ENCODE results near the gene GTPBP2.

Gene GTPBP2

DNA sequence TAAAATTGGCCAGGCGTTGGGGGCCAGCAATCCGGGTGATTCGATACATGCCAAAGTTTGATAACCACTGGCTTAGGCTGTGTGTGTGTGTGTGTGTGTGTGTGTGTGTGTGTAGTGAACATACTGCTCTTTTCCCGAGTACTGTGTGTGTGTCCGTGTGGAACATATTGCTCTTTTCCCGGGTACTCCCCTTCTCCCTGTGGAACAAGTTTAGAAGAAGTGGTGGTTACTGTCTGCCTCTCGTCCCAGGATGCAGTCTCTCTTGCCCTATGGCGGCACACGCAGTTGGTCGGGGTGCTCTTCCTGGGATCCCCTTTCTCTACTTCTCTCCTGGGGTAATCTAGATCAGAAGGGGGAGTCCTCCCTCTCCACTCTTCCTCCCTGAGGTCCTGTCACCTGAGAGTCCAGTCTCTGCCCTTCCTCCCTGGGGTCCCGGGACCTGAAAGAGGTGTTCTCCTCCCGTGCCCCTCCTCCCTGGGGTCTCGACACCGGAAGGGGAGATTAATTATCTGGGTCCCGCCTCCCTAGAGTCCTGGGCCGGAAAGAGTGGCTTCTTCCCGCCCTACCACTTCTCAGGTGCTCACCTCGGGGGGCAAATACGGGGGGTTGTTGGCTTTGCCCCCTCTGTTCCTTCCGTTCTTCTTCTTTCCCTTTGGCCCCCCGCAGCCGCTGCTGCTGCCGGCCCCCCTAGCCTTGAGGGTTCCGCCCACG, 516 bp downstream of the GTPBP2 start (continued):
- TF ChIP-seq ZNF558 (tag by site-specific recombination; IDR thresholded peaks at IDR 0.05) = no peak
- no peak for TF ChIP-seq REPIN1 (tag by site-specific recombination; IDR thresholded peaks at IDR 0.05; ENCODE audit: low read depth)
- no peak for TF ChIP-seq ZNF792 (tag by site-specific recombination; IDR thresholded peaks at IDR 0.05)
- no peak for TF ChIP-seq TCF7L2 (IDR thresholded peaks at IDR 0.05; ENCODE audit: borderline replicate concordance, low read depth, low read length)
- no peak for TF ChIP-seq ZNF426 (tag by site-specific recombination; IDR thresholded peaks at IDR 0.05)
- no peak for TF ChIP-seq PRDM1 (tag by site-specific recombination; IDR thresholded peaks at IDR 0.05)
- TF ChIP-seq ZNF555 (tag by site-specific recombination; conservative IDR thresholded peaks at IDR 0.05) = no peak
- TF ChIP-seq ZNF785 (tag by site-specific recombination; IDR thresholded peaks at IDR 0.05) = no peak
- TF ChIP-seq, protein P1, sequence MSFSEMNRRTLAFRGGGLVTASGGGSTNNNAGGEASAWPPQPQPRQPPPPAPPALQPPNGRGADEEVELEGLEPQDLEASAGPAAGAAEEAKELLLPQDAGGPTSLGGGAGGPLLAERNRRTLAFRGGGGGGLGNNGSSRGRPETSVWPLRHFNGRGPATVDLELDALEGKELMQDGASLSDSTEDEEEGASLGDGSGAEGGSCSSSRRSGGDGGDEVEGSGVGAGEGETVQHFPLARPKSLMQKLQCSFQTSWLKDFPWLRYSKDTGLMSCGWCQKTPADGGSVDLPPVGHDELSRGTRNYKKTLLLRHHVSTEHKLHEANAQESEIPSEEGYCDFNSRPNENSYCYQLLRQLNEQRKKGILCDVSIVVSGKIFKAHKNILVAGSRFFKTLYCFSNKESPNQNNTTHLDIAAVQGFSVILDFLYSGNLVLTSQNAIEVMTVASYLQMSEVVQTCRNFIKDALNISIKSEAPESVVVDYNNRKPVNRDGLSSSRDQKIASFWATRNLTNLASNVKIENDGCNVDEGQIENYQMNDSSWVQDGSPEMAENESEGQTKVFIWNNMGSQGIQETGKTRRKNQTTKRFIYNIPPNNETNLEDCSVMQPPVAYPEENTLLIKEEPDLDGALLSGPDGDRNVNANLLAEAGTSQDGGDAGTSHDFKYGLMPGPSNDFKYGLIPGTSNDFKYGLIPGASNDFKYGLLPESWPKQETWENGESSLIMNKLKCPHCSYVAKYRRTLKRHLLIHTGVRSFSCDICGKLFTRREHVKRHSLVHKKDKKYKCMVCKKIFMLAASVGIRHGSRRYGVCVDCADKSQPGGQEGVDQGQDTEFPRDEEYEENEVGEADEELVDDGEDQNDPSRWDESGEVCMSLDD (tag by site-specific recombination; IDR thresholded peaks at IDR 0.05) = peak; percentile 95
- TF ChIP-seq, protein P2, sequence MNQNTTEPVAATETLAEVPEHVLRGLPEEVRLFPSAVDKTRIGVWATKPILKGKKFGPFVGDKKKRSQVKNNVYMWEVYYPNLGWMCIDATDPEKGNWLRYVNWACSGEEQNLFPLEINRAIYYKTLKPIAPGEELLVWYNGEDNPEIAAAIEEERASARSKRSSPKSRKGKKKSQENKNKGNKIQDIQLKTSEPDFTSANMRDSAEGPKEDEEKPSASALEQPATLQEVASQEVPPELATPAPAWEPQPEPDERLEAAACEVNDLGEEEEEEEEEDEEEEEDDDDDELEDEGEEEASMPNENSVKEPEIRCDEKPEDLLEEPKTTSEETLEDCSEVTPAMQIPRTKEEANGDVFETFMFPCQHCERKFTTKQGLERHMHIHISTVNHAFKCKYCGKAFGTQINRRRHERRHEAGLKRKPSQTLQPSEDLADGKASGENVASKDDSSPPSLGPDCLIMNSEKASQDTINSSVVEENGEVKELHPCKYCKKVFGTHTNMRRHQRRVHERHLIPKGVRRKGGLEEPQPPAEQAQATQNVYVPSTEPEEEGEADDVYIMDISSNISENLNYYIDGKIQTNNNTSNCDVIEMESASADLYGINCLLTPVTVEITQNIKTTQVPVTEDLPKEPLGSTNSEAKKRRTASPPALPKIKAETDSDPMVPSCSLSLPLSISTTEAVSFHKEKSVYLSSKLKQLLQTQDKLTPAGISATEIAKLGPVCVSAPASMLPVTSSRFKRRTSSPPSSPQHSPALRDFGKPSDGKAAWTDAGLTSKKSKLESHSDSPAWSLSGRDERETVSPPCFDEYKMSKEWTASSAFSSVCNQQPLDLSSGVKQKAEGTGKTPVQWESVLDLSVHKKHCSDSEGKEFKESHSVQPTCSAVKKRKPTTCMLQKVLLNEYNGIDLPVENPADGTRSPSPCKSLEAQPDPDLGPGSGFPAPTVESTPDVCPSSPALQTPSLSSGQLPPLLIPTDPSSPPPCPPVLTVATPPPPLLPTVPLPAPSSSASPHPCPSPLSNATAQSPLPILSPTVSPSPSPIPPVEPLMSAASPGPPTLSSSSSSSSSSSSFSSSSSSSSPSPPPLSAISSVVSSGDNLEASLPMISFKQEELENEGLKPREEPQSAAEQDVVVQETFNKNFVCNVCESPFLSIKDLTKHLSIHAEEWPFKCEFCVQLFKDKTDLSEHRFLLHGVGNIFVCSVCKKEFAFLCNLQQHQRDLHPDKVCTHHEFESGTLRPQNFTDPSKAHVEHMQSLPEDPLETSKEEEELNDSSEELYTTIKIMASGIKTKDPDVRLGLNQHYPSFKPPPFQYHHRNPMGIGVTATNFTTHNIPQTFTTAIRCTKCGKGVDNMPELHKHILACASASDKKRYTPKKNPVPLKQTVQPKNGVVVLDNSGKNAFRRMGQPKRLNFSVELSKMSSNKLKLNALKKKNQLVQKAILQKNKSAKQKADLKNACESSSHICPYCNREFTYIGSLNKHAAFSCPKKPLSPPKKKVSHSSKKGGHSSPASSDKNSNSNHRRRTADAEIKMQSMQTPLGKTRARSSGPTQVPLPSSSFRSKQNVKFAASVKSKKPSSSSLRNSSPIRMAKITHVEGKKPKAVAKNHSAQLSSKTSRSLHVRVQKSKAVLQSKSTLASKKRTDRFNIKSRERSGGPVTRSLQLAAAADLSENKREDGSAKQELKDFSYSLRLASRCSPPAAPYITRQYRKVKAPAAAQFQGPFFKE (tag by site-specific recombination; IDR thresholded peaks at IDR 0.05; ENCODE audit: borderline replicate concordance) = no peak
- TF ChIP-seq ZNF302 (tag by site-specific recombination; IDR thresholded peaks at IDR 0.05; ENCODE audit: low read depth) = no peak
- TF ChIP-seq ZNF596 (tag by site-specific recombination; IDR thresholded peaks at IDR 0.05) = no peak
- TF ChIP-seq ZNF248 (tag by site-specific recombination; IDR thresholded peaks at IDR 0.05) = no peak
- TF ChIP-seq GLIS1 (tag by site-specific recombination; IDR thresholded peaks at IDR 0.05) = peak; percentile 98
- TF ChIP-seq ZNF138 (tag by site-specific recombination; IDR thresholded peaks at IDR 0.05; ENCODE audit: borderline replicate concordance) = no peak
- no peak for TF ChIP-seq ZBTB1 (tag by site-specific recombination; IDR thresholded peaks at IDR 0.05)
- TF ChIP-seq ZNF341 (tag by site-specific recombination; IDR thresholded peaks at IDR 0.05; ENCODE audit: low read depth) = peak; percentile 96
- no peak for TF ChIP-seq ZNF701 (tag by site-specific recombination; IDR thresholded peaks at IDR 0.05)
- no peak for TF ChIP-seq ZNF274 (IDR thresholded peaks at IDR 0.05; ENCODE audit: low read length)
- TF ChIP-seq ZNF274 (tag by site-specific recombination; IDR thresholded peaks at IDR 0.05; ENCODE audit: borderline replicate concordance) = no peak
- no peak for TF ChIP-seq MYNN (tag by site-specific recombination; IDR thresholded peaks at IDR 0.05; ENCODE audit: borderline replicate concordance)
- TF ChIP-seq IKZF3 (tag by site-specific recombination; IDR thresholded peaks at IDR 0.05) = no peak
- TF ChIP-seq ZNF391 (tag by site-specific recombination; IDR thresholded peaks at IDR 0.05; ENCODE audit: borderline replicate concordance, low read depth) = 0 out of 2 replicates have a peak, but pooled peaks have one; percentile 14
- TF ChIP-seq, protein P3, sequence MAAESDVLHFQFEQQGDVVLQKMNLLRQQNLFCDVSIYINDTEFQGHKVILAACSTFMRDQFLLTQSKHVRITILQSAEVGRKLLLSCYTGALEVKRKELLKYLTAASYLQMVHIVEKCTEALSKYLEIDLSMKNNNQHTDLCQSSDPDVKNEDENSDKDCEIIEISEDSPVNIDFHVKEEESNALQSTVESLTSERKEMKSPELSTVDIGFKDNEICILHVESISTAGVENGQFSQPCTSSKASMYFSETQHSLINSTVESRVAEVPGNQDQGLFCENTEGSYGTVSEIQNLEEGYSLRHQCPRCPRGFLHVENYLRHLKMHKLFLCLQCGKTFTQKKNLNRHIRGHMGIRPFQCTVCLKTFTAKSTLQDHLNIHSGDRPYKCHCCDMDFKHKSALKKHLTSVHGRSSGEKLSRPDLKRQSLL (tag by site-specific recombination; IDR thresholded peaks at IDR 0.05) = no peak
- TF ChIP-seq ZNF37A (tag by site-specific recombination; IDR thresholded peaks at IDR 0.05) = no peak
- no peak for TF ChIP-seq ZNF510 (tag by site-specific recombination; IDR thresholded peaks at IDR 0.05; ENCODE audit: insufficient replicate concordance)
- TF ChIP-seq ZNF324 (tag by site-specific recombination; IDR thresholded peaks at IDR 0.05) = no peak; the same call in 1 of the 2 replicates
- no peak for TF ChIP-seq ZNF677 (tag by site-specific recombination; IDR thresholded peaks at IDR 0.05)
- peak; percentile 35 for TF ChIP-seq ZEB2 (tag by site-specific recombination; IDR thresholded peaks at IDR 0.05)
- peak; percentile 46; the same call in 1 of the 2 replicates for TF ChIP-seq ZNF76 (tag by site-specific recombination; IDR thresholded peaks at IDR 0.05; ENCODE audit: borderline replicate concordance, low read depth)
- TF ChIP-seq ZNF548 (tag by site-specific recombination; IDR thresholded peaks at IDR 0.05) = no peak
